ENCODE results near the gene SCRT2.
"Not testable (repeated sequence)": the region's sequence is repeated elsewhere in the genome, so short reads cannot be mapped to it uniquely, and the experiment has no call there.

SCRT2 gene

DNA sequence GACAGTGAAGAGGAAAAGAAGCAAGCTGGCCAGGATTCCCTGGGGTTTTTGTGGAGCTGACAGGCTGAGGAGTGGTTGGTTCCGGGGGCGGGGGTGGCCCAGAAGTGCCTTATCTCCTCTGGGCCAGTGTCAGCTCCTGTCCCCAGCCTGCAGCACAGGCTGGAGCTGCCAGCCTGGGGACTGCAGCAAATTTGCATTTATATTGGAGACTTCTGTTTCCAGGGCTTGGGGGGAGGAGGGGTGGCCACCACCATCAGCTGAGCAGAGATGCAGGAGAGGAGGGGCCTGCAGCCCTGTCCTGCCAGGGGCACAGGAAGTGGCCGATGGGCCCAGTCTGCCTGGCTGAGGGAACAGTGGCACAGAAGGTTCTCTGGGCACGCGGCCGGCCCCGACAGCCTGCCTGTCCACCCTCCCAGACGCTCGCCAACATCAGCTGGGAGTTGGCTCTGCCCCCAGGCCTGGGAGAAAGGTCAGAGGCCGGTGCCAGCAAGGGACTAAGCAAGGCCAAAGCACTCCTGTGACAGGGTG, 24.3 kb upstream of the SCRT2 start:
- no peak for DNase-seq

DNA sequence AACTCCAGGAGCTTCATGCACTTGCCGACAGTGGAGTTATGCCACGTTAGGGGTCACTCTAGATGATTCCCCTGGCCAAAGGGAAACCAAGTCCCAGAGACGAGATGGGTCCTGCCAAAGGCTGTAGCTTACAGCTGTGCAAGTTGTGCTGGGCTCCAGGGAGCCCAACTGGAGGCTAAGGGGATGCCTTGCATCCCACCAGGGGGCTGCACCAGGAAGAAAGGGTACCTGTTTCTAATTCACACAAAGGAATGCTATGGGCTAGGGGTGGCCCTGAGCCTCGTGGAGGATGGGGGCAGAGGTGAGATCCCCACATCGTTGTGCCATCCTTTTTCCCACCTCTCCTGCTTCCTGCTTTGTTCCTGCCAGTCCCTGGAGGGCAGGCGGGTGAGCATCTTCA, 23.7 kb upstream of the SCRT2 start:
- no peak for DNase-seq

DNA sequence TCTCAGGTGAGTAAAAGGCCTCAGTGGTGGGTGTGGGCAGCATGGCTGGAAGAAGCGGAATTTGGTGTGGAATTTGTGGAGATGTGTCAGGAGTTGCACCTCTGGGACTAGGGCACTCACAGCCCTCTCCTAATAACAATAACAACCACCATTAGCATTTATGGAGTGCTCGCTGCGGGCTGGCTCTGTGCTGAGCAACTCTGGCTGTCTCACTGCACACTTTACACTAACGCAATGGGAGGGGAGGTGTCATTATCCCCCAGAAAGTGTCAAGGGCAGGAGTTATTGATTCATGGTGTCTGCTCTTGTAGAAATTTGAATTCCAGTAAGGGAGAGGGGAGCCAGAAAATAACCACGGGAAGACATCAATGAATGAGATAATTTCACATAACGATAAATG, 22.7 kb upstream of the SCRT2 start:
- DNase-seq = no peak

DNA sequence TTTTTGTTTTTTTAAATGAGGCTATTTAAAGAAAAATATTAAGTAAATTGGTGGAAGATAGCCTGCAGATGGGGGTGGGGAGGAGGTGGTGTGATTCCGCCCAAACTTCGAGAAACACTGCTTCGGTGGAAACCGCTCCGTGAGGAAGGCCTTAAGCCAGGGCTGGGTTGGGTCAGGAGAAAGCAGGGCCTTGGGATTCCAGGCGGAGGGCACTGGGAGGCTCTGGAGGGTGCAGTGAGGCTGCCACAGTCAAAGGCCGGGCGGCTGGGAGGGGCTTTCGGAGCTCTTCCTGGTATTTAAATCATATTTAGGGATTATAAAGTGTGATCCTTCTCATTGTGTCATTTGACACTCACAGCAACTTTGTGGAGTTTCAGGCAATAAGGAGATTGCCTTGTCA, 22.2 kb upstream of the SCRT2 start:
- DNase-seq = no peak

DNA sequence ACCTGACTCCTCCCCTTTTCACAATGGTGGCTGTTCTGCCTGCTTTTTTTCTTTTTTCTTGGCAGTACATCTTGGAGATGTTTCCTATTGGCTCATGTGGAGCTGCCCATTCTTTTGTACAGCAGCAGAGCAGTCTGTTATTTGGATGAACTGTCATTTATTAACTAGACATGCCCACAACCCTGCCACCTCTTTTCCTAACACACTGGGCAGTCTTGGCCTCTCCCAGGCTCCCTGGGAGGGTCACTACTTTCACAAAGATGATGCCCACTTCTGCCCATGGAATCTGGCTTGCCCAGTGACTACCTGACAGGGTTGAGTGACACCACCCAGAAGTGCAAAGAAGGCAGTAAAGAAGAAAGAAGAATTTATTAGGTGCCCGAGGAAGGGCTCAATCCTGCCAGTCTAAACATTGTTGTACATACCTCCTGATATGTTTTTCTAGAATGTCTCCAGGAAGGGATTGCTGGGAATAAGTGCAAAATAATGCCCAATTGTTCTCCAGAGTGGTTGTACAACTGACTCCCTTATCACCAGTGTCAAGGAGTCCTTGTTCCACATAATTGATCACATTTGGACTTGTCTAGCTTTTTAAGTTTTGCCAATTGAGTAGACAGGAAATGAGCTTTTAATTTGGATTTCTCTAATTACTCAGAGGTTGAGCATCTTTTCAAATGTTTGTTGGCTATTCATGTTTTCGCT, 19.7 kb upstream of the SCRT2 start:
- DNase-seq = no peak

DNA sequence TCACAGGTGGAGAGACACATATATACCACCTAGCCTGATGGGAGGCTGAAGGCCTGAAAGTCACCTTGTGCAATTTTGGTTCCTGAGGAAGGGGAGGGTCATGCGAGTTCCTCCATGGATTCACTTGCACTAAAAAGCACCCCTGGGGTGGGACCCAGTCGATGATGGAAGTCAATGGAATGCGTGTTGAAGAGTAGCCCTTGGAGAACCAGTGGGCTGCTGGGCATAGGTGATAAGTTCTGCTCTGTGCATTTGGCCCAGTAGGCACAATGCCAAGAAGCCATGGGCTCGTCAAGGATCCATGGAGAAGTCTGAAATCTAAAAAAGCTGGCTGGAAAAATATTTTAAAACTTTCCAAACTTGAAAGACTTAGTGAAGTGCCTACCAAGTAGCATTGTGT, 18.9 kb upstream of the SCRT2 start:
- no peak for DNase-seq

DNA sequence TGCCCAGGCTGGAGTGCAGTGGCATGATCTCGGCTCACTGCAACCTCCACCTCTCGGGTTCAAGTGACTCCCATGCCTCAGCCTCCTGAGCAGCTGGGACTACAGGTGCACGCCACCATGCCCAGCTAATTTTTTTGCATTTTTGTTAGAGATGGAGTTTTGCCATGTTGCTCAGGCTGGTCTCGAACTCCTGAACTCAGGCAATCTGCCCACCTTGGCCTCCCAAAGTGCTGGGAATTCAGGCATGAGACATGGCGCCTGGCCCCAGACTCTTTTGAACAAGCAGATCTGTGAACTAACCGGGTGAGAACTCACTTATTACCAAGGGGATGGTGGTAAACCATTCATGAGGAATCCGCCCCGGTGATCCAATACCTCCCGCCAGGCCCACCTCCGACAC, 18.2 kb upstream of the SCRT2 start:
- not testable (repeated sequence) for DNase-seq

DNA sequence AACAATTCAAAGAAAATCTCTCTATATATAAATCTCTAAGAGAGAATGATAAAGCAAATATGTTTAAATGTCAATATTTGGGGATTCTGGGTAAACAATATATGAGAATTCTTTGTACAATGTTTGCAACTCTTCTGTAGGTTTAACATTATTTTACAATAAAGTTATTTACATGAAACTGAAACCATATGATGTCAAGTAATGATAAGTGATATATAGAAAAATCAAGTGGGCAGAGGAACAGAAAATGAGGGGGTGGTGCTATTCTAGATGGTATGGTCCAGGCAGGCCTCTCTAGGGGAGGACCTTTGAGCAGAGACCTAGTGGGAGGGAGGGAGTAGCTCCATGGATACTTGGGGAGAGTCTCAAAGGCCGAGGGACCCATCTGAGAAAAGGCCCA, 16.4 kb upstream of the SCRT2 start:
- no peak for DNase-seq

DNA sequence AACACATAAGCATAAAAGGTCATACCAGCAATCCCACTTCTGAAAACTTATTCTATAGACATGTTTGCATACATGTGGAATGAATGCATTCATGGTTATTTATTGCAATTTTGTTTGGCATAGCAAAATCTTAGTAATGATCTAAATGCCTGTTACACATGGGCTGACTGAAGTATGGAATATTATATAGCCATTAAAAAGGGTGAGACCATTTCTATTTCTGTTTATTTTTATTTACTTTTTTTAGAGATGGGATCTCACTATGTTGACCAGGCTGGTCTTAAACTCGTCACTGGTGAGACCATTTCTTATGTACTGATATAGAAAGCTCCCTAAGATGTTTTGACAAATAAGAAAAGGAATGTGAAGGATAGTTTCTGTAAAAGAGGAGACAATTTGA, 14.3 kb upstream of the SCRT2 start:
- DNase-seq = no peak

DNA sequence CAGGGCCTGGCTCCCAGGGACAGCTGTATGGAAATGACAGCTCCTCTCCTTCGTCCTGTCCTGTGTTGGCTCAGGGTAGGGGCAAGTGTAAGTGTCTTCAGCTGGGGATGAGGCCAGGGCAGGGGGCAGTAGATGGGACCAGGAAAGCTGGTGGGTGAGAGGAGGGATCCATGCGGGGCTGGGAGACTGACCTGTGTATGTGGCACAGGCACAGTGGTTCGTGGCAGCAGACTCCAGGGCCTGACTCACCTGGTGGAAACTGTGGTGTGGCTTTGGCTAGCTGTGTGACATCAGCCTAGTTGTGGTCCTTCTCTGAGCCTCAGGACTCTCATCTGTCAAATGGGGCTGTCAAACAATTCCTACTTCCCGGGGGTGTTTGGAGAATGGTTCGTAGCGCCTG, 13.7 kb upstream of the SCRT2 start:
- no peak for DNase-seq

DNA sequence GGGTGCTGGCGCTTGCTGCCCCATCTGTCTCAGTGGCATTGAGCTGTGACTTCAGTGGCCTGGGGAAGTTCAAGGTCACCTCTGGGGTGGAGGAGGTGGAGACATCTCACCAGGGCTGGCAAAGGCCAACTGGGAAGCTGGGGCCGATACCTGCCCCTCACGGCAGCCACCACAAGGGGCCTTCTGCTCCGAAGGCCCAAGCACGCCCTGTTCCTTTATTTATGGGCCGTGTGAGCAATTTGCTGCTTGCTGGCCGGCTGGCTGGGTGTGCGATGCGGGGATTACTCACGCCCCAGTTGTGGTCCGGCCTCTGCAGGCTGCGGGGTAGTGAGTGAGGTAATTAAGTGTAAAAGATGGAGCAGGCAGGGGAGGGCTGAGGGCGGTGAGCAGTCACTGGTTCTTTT, 13.2 kb upstream of the SCRT2 start:
- DNase-seq = no peak

DNA sequence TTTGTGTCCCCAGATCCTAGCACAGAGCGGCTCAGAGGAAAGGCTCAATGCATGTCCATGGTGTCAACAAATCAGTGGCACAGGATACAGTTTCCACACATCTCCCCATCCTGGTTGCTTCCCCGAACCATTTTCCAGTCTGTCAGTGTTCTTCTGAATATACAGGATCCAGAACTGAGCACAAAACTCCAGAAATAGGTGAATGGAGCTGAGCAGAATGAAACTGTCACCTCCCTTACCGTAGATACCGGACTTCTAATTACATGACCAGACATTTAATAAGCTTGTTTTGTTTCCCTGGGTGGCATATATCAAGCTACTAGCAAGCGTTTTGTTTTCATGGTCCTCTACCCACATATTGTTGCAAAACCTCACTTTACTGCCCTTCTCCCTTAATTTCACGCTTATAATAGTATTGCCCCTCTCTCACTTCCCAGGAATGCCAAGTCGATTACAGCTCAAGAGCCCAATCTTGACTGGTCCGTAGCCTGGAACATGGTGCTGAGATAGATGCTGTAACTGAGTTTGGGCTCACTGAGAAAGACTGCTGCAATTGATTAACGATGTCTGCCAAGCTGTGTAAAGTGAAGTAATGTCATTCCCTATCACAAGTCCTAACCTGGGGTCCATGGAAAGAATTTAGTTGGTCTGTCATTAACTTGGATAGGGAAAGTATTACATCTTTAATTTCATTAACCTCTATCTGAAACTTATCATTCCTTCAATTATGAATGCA, 12.0 kb upstream of the SCRT2 start:
- DNase-seq = no peak

DNA sequence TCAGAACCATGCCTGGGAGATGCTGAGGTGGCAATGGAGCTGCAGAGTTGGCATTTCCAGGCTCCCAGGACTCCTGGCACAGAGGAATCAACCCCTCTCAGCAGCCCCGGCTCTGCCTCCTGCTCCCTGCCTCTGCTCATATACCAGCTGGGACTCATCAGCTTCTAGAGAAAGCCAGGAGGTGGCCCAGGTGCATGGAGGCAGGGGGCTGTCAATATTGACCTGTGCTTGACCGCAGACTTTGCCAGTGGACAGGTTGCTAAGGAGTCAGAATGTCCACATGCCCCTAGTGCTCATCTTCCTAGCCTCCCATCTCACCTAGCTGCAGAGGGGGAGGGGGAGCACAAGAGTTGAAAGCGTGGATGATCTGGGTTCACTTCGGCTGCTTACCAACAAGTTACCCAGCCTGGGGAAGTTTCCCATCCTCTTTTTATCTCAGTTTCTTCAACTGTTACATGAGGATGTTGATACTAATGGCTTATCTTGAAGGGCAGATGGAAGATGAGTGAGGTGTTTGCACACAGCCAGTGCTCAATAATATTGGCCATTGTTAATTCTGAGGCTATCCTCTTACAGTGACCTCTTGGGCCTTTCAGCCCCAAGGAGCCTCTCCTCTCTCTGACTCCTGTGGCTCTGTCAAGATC, 9.2 kb upstream of the SCRT2 start:
- DNase-seq = no peak

DNA sequence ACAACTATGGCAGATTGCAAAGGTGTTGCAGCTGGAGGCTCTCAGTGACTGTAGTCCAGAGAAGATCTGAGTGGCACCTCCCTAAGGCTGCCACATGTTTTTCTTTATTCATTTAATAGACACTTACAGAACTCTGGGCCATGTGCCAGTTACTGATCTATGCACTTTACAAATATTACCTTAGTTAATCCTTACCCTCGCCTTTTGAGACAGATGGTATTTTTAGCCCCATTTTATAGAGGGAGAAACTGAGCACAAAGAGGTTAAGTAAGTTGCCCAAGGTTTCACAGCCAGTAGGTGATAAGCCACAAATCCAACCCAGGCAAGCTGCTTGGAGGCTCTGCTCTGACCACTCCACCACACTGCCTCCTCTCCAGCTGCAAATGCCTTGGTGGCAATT, 6.5 kb upstream of the SCRT2 start:
- DNase-seq = no peak

DNA sequence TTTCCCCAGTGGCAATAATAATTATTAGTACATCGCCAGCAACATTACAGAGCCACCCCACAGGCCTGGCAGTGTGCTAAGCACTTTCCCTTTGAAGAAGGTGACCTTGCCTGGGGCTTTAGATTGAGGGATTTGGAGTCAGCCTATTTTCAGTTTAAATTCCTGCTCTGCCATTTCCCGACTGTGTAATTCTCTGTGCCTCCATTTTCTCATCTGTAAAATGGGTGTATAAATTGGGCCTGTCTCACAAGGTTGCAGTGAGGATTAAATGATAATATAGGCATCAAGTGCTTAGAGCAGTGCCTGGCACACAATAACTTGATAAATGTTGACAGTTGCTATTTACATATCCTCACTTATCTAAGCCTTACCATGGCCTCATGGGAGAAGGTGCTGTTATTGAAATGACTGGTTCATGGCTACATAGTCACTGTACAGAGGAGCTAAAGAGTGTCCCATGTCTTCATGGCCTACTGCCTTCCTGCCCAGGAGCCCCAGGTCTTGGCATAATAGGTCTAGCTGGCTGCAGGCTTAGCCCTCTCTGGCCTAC, 5.1 kb upstream of the SCRT2 start:
- DNase-seq = no peak

DNA sequence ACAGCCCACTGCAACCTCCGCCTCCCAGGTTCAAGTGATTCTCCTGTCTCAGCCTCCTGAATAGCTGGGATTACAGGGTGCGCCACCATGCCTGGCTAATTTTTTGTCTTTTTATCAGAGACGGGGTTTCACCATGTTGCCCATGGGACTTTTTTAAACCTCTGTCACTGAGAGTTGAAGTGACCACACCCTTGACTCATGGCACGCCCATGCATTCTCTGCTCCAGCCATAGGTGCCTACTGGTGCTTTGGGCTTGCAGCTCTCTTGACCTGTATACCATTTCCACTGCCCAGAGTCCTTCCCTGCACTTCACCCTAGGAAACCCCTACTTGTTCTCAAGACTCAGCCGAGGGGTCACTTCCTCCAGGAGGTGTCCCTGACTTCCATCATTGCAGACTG, 2.4 kb upstream of the SCRT2 start:
- no peak for DNase-seq

DNA sequence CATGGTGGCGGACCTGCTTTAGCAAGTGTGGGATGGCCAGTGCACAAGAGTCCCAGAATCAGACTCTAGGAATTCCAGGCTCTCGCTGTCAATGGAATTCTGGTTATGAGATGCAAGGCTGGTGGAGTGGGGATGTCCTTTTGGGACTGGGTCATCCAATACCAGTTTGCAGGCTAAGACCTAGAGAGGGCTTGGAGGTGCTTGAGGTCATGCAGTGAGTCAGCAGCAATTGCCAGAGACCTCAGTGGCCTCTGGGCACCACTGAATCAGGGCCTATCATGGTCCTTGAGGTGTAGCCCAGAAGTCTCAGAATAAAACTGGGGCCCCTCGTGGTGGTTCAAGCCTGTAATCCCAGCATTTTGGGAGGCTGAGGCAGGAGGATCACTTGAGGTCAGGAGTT, 1.4 kb upstream of the SCRT2 start:
- no peak for DNase-seq

DNA sequence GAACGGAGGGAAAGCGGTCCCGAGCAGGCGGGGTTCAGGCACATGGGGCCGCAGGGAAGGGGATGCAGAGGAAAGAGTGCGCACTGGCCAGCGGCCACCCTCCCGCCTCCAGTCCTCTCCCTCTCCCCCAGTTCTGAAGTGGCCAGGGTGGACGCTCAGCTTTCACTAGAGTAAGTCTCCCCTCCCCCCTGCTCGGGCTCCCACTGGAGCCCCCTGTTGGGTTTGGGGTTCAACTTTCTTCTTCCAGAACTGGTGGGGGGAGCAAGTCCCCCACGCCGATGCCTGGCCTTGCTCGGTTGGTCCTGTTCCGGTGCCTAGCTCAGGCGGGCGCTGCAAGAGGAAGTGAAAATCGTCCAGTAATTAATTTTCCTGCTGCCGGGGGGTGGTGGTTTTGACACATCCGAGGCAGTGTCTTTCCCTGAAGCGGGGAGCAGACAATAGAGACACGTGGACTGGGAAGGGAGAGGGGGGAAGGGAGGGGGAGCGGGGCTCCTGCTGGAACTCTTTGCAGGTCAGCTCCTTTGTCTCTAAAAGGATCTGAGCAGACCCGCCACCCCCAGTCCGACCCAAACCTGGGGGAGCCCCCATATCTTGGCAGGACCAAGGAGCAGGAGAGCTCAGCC, 824 bp upstream of the SCRT2 start:
- DNase-seq = no peak

DNA sequence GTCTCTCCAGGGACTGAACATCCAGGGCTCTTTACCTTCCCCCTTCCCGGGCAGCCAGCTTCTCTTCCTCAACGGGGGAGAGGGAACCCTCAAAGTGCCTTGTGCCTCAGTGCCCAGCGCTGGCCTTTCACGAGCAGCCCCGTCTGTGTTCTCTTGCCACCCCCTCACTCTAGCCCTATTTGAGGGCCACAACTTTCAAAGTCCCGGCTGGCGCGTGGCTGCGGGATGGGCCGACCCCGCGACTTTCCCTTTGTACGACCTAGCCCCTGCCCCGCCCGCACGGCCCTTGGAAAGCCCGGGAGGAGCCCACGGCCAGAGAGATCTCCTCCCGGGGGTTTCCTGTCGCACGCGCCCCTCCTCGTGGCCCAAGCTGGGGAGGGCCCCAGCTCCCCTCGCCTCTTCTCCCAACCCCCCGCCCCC, 559 bp downstream of the SCRT2 start:
- DNase-seq = no peak

DNA sequence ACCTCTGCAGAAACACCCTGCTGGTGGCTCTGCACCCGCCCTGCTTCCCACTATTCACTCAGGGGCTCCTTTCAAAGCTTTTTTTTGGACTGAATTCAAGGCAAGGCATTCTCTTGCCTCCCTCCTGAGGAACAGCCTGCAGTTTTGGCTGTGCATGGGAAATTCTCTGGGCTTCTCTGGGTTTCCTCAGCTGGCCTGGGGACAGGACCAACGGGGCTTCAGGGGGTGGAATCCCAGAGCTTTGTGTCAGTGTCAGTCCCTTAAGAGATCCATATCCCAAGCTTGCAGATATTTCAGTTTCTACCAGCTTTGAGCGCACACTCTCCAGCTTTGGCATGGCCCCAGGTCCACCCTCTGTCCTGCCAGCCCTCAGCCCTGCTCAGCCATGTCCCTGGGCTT, 2.0 kb downstream of the SCRT2 start:
- no peak for DNase-seq

DNA sequence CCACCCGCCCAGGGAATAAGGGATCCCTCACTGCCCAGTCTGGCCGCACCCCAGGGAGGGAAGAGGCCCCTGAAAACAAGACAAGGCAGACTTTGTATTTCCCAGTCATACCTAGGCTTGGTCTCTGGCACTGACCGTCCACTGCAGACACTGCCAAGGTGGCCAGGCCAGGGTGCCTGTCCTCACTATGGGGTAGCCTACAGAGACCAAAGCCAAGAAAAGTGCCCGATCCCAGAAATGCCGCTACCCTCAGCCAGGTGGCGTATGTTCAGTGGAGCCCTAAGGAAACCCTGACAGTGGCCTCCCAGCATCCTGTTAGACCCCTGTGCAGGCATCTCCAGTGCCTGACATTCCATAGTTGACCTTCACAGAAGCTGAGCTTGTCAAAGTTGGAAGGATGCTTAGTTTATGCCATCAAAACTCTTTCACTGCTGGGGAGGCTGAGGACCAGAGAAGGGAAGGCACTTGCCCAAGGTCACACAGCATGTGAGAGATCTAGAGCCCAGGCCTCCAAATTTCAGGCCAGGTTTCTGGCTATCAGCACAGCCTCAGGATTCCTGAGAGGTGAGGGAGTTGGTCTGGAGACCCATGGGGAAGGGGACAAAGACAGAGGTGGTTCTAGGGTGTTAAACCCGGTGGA, 2.5 kb downstream of the SCRT2 start:
- no peak for DNase-seq

DNA sequence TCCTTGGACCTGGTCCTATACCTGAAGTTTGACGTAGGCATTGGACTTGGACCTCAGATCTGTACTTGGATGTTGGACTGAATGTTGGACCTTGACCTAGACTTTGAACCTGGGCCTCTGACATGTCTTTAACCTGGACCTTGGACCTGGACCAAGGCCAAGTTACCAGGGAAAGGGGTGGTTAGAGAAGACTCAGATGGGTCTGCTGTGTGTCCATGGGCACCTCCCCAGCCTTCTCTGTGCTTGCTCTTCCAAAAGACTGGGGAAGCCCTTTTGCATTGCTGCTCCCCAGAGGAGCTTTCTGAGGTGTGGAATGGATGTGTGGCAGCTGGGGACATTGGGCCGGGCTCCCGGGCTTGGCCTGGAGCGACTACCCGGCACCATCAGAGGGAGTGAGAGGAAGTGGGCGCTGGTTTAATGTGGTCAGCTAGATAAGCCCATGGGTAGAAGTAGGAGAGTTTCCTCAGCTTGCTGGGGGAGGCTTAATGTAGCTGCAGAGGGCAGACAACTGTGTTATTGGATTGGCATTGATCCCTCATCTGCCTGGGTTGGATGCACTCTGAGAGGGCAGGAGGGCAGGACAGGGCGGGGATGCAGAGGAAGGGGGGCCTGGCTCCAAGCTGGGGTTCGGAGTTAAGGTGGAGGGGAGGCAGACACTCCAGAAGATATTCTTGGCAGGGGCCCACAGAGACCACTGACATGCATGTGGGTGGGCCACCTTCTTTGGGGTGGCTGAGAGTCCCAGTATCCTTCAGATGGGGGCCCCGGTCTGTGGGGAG, 4.2 kb downstream of the SCRT2 start:
- DNase-seq = no peak
